ENCODE results near the gene MAOA. TPM values are rescaled to one million over a fixed set of nuclear protein-coding genes. Genes with fewer than 3 reads are reported as not detected.
A peak's percentile ranks its signal among the peaks of the same experiment; 100 is the strongest.
"Not testable (repeated sequence)": the region's sequence is repeated elsewhere in the genome, so short reads cannot be mapped to it uniquely, and the experiment has no call there.

Gene MAOA
- total RNA-seq, 1 donor from 2014 or later = 1.8 TPM

DNA sequence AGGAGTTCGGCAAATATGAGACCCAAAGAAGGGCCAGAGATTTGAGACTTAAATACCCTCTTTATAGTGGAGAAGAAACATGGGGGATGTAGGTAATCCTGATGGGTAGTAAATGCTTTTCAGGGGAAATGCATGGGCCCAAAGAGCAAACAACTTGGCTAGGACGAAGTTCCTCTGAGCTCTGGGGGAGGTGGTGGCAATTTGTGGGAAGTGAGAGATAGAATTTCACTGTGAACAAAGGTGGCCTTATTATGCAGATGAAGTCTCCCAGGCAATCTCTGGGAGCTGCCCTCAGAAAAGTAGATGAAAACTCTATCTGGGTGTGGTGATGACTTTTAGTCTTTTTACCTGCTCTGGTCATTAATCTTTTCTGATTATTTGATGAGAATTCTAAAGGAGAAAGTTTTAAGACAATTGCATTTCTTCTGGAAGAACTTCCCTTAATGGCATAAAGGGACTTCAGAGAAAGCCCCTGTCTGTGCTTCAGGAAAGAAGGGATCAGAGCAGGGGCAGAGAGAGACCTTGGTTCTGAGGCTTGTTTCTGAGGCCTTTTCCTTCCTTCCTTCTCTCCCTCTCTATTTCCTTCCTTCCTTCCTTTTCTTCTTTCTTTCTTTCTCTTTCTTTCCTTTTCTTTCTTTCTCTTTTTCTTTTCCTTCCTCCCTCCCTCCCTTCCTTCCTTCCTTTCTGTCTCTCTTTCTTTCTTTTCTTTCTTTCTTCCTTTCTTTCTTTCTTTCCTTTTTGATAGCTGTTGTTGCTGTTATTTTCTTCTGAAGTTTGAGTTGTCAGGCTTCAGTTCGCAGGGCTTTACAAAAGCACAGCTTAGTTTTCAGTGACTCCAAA, 37.5 kb upstream of the MAOA start:
- H3K27ac Mint-ChIP-seq (ENCODE audit: unreplicated experiment) = no peak overlapping the region
- FAIRE-seq (peak; percentile 59), DNase-seq (ENCODE audit: low read depth) (no peak)
- Histone ChIP-seq H2AFZ (ENCODE audit: low read depth, low read length) (no peak overlapping the region), H3K9ac (ENCODE audit: low read length) (no peak overlapping the region), H3K27ac (ENCODE audit: low read depth, low read length) (no peak overlapping the region), H3K4me2 (ENCODE audit: low read length) (no peak overlapping the region), H3K36me3 (ENCODE audit: insufficient read depth, low read length) (no peaks in the 10 kb centered on the region), H3K79me2 (ENCODE audit: insufficient read depth, low read length) (no peaks in the 10 kb centered on the region), H3K27me3 (ENCODE audit: insufficient read depth, low read length) (no peaks in the 10 kb centered on the region), H3K9me3 (ENCODE audit: insufficient read depth, low read depth, low read length) (no peaks in the 10 kb centered on the region), H4K20me1 (ENCODE audit: insufficient read depth, low read length) (no peaks in the 10 kb centered on the region), H3K4me3 (ENCODE audit: insufficient read depth, low read depth, low read length) (no peak overlapping the region), H3K4me1 (ENCODE audit: insufficient read depth, low read length) (no peaks in the 10 kb centered on the region)
- no peak overlapping the region for H3K4me3 Mint-ChIP-seq (ENCODE audit: unreplicated experiment)
- H3K4me1 Mint-ChIP-seq (ENCODE audit: low read depth, unreplicated experiment) = no peaks in the 10 kb centered on the region
- H3K9me3 Mint-ChIP-seq (ENCODE audit: unreplicated experiment) = peaks cover 3% of the 10 kb centered on the region
- TF ChIP-seq, protein P1, sequence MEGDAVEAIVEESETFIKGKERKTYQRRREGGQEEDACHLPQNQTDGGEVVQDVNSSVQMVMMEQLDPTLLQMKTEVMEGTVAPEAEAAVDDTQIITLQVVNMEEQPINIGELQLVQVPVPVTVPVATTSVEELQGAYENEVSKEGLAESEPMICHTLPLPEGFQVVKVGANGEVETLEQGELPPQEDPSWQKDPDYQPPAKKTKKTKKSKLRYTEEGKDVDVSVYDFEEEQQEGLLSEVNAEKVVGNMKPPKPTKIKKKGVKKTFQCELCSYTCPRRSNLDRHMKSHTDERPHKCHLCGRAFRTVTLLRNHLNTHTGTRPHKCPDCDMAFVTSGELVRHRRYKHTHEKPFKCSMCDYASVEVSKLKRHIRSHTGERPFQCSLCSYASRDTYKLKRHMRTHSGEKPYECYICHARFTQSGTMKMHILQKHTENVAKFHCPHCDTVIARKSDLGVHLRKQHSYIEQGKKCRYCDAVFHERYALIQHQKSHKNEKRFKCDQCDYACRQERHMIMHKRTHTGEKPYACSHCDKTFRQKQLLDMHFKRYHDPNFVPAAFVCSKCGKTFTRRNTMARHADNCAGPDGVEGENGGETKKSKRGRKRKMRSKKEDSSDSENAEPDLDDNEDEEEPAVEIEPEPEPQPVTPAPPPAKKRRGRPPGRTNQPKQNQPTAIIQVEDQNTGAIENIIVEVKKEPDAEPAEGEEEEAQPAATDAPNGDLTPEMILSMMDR (IDR thresholded peaks at IDR 0.05; ENCODE audit: insufficient read depth, low read depth, low read length) = no peak
- TF ChIP-seq EZH2 (IDR thresholded peaks at IDR 0.05; ENCODE audit: insufficient read depth, low read length) = no peak
- no peaks in the 10 kb centered on the region for H3K27me3 Mint-ChIP-seq (ENCODE audit: low read depth, unreplicated experiment)
- no peaks in the 10 kb centered on the region for H3K36me3 Mint-ChIP-seq (ENCODE audit: low read depth, unreplicated experiment)

DNA sequence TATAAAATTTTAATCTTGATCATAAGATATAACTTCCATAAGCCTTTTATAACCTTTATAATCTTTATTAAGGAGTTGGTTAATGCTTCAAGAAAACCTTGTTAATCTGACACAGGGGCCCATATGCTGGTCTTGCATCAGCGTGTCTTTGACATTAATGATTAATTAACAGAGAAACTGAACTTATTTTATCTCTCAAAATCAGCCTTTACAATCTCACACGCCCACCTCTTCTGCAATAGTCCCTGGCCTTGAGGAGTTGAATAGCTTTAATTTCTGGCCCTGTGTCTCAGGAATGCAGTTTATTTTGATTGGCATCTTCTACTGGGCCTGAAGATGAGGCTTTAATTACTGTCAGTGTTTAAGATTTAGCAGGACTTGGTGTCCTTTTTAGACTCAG, 36.2 kb upstream of the MAOA start:
- not testable (repeated sequence) for H2AFZ ChIP-seq (ENCODE audit: low read depth, low read length); H3K4me1 Mint-ChIP-seq (ENCODE audit: low read depth, unreplicated experiment); H4K20me1 ChIP-seq (ENCODE audit: insufficient read depth, low read length); H3K4me3 Mint-ChIP-seq (ENCODE audit: unreplicated experiment); FAIRE-seq; H3K36me3 ChIP-seq (ENCODE audit: insufficient read depth, low read length); H3K79me2 ChIP-seq (ENCODE audit: insufficient read depth, low read length); H3K27me3 Mint-ChIP-seq (ENCODE audit: low read depth, unreplicated experiment); H3K9me3 Mint-ChIP-seq (ENCODE audit: unreplicated experiment); H3K36me3 Mint-ChIP-seq (ENCODE audit: low read depth, unreplicated experiment); H3K9ac ChIP-seq (ENCODE audit: low read length); H3K27ac ChIP-seq (ENCODE audit: low read depth, low read length); H3K4me3 ChIP-seq (ENCODE audit: insufficient read depth, low read depth, low read length); H3K27me3 ChIP-seq (ENCODE audit: insufficient read depth, low read length); H3K4me1 ChIP-seq (ENCODE audit: insufficient read depth, low read length); H3K4me2 ChIP-seq (ENCODE audit: low read length); H3K9me3 ChIP-seq (ENCODE audit: insufficient read depth, low read depth, low read length); DNase-seq (ENCODE audit: low read depth); H3K27ac Mint-ChIP-seq (ENCODE audit: unreplicated experiment)

DNA sequence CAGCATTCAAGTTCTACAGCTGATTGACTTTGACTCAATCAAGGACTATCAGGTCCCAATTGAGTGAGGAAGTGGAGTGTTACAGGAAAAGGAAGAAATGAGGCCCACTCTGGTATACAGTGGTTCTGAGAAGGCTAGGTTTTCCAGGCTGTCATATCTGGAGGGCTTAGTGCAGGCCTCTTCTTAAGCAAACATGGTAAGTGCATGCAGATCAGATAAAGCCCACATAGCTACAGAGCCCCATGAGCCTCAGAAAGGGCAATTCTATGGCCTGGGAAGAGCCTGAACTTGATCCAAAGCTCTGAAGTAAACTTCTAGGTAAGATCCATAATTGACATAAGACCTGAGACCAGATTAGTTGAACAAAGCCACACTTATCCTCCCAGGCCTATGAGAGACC, 29.0 kb upstream of the MAOA start:
- no peak overlapping the region for H3K4me3 Mint-ChIP-seq (ENCODE audit: unreplicated experiment)
- TF ChIP-seq EZH2 (IDR thresholded peaks at IDR 0.05; ENCODE audit: insufficient read depth, low read length) = no peak
- TF ChIP-seq, protein P1 (IDR thresholded peaks at IDR 0.05; ENCODE audit: insufficient read depth, low read depth, low read length) = no peak
- Histone ChIP-seq H3K9me3 (ENCODE audit: insufficient read depth, low read depth, low read length) (no peaks in the 10 kb centered on the region), H3K9ac (ENCODE audit: low read length) (no peak overlapping the region), H3K36me3 (ENCODE audit: insufficient read depth, low read length) (no peaks in the 10 kb centered on the region), H3K79me2 (ENCODE audit: insufficient read depth, low read length) (no peaks in the 10 kb centered on the region), H3K4me1 (ENCODE audit: insufficient read depth, low read length) (no peaks in the 10 kb centered on the region), H4K20me1 (ENCODE audit: insufficient read depth, low read length) (no peaks in the 10 kb centered on the region), H3K27ac (ENCODE audit: low read depth, low read length) (no peak overlapping the region), H3K4me3 (ENCODE audit: insufficient read depth, low read depth, low read length) (no peak overlapping the region), H2AFZ (ENCODE audit: low read depth, low read length) (no peak overlapping the region), H3K4me2 (ENCODE audit: low read length) (no peak overlapping the region), H3K27me3 (ENCODE audit: insufficient read depth, low read length) (no peaks in the 10 kb centered on the region)
- FAIRE-seq (no peak), DNase-seq (ENCODE audit: low read depth) (no peak)
- H3K4me1 Mint-ChIP-seq (ENCODE audit: low read depth, unreplicated experiment) = no peaks in the 10 kb centered on the region
- H3K36me3 Mint-ChIP-seq (ENCODE audit: low read depth, unreplicated experiment) = no peaks in the 10 kb centered on the region
- H3K27ac Mint-ChIP-seq (ENCODE audit: unreplicated experiment) = no peak overlapping the region
- H3K9me3 Mint-ChIP-seq (ENCODE audit: unreplicated experiment) = peaks cover 2% of the 10 kb centered on the region
- H3K27me3 Mint-ChIP-seq (ENCODE audit: low read depth, unreplicated experiment) = no peaks in the 10 kb centered on the region
